Endothelial cell of hepatic sinusoid (primary cell): ENCODE measurements around the gene ARSI.

Experiments used
- in situ Hi-C: cut with HindIII; loops from 2 replicates; pipeline ENCODE4 v1.10.0; 2017; ENCODE audit warnings: low sequenced_read_pairs

The ARSI gene

DNA sequence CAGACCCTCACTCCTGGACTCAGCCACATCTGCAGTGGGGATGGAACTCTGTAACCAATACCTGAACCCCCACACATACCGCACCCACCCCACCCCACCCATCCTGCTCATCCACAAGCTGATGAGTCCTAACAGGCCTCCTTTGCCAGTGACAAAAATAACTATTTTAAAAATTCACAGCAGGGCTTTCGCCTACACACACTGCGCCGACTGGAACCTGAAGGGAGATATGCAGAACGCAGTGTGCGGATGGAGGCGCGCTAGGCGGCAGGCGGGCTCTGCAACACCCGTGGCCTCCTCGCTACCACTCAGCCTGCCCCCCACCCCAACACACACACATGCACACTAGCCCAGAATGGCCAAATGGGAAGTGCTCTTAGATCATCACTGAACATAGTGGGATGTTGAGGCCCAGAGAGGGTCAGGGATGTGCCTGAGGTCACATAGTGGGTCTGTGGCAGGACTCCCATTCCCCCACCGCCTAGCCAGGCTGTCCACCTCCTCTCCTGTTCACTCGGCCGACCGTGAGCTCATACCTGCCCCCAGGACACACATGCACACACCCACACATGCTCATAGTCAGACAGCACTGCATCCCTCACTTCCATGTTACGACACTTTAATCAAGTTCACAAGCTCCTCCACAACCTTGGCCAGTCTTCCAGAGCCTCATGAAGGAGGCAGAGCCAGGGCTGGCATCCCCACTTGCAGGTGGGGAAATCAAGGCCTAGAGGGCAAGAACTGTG is 6.8 kb downstream of the ARSI start:
- in situ Hi-C loops, result no loop called here

DNA sequence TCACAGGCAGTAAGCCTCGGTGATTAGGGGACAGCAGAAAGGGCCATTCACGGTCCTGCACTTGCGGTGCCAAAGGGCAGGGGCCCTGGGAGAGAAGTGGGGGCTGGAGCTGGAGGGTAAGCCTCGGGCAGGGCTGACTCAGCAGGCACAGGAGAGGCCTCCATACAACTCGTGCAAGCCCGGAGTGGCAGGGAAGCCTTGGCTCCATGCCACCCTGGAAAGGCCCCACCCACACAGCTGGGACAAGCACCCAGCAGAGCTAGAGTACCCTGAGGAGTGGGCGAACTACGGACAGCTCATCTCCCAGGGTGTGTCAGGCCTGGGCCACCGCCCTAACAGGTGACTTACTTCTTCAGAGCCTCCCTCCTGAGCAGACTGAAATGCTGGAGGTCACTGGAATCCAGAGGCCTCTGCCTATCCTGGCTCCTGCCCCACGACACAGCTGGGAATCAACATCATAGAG is 7.5 kb downstream of the ARSI start:
- in situ Hi-C loops, result no loop called here

DNA sequence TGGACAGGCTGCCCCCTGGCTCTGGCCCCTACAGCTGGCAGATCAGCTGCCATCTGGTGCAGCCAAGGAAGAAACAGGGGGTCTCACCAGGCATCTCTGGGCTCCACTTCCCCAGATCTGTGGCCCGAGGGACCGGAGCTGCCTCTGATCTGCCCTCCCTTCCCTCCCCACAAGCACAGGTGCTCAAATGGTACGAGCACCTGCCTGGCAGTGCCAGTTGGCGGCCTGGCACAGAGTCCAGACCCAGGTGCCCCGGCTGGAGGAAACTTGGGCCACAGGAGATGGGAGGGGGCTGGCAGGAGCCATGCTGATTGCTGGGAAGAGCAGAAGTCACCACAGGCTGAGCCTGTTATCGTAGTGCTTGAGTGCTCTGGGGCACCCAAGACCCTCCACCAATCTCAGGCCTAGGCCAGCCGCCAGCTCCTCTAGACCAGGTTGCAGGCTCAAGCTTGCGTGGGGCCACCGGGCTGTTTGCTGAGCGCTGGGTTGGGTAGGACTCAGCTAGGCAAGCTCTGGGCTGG is 8.1 kb downstream of the ARSI start:
- in situ Hi-C loops, result no loop called here

DNA sequence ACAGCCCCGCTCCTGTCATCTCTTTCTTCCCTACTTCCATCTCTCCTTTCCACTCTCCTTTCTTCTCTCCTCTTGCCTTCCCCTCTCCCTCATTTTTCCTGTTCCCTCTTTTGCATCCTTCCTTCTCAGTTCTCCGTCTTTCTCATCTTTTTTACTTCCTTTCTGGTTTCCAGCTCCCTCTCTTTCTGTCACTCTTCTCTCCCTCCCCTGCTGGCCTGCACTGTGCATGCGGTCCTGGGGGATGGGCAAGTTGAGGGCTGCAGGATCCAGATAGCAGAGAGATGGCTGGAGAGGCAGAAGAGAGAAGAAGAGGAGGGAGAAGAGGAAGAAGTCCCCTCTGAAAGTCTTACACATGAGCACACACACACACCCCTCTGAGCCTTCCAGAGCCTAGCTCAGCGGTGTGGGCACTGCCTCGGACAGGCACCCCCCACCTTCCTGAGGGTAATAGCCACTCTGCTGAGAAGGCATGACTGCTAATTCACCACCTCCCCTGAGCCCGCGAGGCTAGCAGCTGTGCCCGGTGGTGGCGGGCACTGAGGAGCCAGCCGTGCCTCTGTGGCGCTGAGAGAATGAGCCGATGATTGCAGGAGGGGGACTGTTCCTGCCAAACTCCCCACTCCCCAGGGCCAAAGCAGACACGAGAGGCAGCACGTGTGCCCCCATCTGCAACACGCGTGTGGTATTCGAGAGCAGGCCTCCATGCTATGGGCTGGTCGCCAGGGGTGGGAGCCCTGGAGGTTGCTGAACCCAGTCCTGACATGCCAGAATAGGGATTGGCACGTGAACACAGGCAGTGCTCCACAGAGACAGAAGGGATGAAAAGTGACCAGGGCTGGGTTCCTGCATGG is 9.4 kb downstream of the ARSI start:
- in situ Hi-C loops, result no loop called here

DNA sequence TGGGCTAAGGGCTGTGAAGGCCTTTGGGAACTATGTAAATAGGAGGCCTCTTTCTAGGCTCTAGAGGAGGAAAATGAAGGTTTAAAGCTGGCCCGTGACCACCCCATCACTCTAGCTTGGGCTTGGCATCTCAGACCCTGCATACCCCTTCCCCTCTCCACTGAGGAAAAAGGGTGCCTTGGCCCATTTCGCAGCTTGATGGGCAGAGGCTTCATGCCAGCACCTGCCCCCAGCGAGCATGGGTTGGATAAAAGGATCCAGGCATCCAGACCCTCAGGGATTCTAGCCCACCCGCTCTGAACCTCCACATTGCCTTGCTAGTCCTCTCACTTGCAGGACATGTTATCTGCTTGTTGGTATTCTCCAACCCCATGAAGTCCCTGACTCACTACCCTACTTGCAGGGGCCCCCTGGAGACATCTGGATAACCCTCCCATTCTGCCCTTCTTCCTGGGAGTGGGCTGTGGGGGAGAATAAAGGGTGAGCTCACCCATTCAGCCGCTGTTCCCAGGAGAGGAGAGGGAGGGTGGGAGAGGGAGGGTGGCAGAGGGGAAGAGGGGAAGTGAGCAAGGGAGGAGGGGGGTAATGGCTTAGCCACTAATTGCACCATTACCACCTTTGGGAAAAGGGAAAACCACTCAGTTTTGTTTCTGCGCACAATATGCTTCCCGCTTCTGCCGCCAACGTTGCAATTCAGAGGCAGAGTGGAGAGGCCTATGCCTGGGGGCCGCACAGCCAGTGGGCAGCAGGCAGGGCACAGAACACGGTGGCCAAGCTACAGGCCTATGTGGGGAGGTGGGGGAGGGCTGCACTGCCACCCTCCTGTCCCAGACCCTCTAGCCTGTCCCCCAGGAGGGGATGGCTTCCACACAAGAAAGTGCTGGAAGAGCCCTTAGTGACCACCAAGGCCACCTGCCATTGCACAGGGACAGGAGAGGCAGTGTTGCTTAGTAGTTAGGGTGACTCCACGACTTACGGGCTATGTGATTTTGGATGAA is 11.0 kb downstream of the ARSI start:
- in situ Hi-C loops, result no loop called here

DNA sequence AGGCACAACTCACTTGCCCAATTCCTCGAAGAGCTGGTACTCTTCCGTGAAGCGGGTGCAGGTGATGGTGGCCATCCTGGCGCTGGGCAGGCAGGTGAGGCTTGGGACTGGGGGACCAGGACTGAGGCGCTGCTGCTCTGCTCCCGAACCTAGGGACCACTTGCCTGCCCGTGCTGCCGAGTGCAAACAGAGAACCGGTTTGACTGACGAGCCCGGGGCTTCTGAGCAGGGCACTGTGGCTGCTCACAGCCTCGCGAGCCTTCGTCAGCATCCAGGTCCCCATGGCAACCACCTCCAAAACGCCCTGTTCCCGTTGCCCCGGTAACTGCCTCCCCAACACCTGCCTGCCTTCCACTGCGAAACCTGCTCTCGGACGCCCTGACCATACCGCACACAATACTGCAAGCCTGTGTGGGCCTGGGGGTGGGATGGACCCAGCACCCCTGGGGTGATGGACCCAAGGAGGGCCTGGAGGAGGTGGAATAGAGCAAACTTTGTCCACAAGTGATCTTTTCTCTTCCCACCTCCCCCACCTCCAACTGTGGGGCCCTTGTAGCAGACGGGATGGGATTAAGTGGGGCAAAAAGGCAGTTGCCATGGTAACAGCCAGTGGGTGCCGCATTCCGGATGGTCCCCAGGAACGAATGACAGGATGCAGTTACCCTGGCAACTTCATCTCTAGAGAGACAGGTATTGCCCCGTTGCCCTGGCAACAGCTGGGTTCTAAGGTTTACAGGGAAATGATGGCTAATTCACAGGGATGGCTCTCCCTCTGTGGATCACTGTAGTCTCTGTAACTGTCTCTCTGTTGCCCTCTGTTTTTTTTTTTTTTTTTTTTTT is 12.9 kb downstream of the ARSI start, which contains the start of gene CAMK2A:
Gene CAMK2A, minus strand, starts transcription at position 223 of the 840 bp plus-strand sequence. Its CDS starts 148 bp downstream, at position 75.
- in situ Hi-C loops, result no loop called here

DNA sequence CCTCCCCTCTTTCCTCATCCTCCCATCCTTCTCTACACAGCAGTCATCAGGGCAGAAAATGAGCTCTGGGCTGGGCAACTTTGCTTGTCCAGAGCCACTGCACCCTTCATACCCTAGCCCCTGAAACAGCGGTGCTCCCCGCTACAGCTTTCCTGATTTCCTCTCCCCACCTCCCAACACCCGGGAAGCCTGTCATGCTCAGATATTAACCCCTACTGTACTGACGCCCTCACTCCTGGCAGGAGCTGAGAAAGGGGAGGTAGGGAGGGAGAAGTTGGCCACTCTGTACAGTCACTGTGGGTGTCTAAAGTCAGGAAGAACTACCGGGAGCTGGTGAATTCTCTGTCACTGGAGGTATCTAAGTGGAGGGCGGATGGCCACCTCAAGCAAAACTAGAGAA is 13.9 kb downstream of the ARSI start:
- in situ Hi-C loops, result no loop called here

DNA sequence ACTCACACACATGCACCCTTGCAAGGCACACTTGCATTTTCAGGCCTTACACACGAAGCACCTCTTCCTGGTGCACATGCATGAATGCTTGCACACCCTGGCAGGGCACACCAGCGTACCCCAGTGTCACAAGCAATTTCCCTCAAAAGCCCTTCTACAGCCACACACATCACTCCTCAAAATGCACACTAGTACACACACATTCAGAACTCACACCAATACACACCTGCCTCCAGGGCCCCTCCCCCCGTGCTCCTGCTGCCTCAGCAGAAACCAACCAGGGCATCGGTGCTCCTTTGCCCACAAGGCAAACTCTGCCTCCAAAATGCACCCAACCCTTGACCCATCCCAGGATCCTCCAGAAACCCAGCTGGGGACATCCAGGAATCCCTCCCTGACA is 14.3 kb downstream of the ARSI start:
- in situ Hi-C loops, result no loop called here

DNA sequence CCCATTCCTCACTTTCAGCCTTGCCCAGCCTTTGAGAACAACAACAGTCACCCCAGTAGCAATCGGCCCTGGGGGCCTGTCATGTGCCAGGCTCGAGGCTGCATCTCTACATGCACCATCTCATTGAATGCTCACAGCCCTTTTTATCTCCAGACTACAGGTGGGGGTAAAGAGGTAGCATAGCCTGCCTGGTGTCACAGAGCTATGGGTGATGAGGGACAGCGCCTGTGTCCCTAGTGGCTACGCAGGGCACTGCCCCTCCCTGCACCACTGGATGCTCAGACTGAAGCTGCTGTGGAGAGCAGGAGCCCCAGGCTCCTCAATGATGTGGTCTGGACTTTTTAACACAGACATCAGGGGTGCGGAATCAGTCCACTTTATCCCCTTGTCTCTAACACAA is 15.9 kb downstream of the ARSI start:
- in situ Hi-C loops, result no loop called here

DNA sequence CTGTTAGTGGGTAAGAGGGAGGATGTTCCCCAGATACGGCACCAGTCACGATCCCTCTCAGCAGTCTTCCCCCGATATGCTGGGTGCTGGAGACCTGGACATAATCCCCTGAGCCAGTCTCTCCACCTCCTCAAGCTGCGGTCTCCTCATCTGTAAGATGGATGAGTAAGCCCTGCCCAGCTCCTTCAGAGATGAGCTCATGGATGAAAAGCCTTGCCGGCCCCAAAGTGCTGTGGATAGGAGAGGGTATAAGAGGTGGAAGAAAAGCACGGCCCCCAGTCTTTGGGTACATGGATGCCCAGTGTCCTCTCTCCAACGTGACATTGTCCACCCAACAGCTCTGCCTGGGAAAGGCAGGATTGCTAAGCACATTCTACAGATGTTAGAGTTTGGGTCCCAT is 17.6 kb downstream of the ARSI start:
- in situ Hi-C loops, result no loop called here

DNA sequence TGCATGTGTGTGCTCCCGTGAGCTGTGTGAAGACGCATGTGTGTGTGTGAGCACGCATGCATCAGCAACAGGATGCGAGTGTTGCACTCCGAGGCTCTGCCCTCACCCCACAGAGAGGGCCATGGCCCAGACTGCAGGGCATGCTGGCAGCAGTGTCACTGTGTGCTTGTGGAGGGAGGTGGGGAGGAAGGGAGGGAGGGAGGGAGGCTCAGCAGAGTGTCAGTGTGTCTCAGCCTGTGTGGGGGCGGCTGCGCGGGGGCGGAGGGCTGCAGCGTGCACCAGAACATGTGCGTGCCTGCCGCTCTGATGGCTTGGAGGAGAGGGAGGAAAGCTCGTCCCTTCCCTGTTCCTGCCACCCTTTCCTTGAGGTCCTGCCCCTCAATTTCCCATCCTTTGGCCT is 18.4 kb downstream of the ARSI start:
- in situ Hi-C loops, result no loop called here

DNA sequence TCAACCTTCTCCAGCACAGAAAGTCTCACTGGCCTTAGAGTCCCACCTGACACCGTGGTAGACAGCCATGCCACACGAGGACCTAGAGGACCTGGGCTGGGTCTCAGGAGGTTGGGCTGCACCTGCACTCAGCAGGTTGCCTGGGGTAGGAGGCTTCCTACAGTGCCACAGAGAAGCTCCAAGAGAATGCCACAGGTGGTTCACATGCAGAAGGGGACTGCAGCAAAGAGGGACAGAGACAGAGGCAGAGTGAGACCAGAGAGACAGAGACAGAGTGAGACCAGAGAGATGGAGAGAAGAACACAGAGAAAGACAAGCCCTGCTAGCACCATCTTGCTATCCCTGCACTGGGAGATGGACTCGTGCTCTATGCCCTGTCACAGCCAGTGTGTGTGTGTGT is 18.8 kb downstream of the ARSI start:
- in situ Hi-C loops, result no loop called here

DNA sequence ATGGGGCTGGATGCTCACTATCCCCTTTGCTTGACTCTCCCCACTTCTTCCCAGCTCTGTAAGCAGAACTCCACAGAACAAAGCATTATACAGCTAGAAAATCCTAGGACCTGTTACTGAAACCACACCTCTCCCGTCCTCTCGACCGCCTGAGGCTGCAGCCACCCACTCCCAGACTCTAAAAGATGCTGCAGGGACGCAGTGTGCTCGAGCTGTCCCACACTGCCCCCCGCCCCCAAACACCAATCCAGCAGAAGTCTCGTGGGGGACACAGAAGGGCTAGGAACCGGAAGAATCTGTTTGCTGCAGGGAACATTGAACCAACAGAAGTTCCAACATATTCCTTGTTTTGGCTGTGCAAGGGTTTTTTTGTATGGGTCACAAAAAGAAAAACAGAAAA is 20.7 kb downstream of the ARSI start:
- in situ Hi-C loops, result no loop called here

DNA sequence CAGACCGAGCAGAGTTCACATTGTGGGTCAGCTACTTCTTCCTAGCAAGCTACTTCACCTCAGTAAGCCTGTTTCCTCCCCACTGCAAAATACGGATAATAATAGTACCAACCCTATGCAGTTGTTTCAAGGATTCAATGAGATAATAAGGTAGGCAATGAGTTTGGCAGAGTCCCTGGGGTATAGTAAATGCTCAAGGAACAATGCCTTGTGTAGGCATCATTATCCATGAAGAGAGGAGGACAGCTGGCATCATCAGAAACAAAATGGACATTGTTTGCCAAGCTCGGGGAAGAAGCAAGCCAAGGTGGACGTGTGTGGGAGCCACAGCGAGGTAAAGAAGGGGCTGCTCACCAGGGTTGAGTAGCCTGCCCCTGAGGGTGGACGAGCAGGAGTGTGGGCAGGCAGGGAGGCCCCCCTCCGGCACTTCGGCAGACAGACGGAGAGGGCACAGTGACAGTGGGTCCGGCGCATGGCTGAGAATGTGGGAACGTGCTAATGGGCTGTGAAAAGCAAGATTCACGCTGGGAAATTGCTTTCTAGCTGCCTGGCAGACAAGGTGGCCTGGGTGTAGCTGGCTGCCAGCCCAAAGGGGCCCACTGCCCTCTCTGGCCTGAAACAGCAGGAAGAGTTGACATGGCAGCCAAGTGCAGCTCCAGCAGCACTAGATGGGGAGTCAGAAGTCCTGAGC is 23.2 kb downstream of the ARSI start:
- in situ Hi-C loops, result no loop called here

DNA sequence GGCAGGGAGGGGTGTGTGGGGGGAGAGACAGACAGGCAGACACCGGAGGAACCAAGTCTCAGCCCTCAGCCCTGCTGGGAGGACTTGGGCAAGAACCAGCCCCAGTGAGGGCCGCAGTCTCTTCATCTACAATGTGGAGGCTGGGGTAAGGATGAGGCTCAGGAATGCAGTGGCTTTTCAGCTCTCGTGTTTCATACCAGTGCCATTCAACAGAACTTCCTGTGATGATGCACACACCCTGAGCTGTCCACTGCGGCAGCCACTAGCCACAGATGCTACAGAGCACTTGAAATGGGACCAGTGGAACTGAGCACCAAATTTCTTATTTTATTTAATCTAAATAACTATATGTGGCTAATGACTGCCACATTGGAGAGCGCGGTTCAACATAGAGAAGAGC is 23.8 kb downstream of the ARSI start:
- in situ Hi-C loops, result no loop called here

DNA sequence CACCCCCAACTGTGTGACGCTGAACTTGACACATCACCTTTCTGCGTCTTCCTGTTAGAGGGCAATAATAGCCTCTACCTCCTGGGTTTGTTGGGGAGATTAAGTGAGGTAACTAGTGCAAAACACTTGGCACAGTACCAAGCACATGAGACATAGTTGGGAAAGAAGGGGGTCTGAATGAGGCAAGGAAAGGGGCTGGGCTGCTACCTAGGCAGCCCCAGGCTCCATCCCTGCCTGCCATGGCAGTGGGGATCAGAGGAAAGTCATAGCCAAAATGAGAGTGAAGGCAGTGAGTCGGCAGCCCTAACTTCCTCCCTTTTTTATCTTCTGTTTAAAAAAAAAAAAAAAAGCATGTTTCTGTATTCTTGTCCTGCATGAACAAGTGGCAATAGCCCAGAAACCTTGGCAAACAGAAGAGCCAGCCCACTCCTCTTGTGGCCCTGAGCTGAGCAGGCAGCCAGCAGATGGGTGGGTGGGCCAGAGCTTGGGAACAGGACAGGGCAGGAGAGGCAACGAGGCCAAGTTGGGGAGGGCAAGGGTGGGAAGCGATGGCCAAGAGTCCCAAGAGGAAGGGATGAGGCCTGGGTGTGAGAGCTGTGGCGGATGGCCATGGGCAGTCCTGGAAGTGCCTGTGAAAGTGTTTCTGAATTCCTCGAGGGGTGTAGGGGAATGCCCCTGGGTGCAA is 24.5 kb downstream of the ARSI start:
- in situ Hi-C loops, result no loop called here

DNA sequence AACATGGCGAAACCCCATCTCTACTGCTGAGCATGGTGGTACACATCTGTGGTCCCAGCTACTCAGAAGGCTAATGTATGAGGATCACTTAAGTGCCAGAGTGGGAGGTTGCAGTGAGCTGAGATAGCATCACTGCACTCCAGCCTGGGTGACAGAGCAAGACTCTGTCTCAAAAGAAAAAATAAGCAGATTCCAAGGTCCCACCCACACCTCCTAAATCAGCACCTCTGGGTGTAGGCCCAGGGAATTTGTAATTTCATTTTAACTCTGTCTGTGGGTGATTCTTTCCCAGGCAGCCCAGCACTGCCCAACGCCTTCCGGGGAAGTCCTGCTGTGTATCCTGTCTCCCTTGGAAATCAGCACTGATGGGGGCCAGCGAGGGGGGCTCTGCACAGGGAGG is 25.7 kb downstream of the ARSI start:
- in situ Hi-C loops, result no loop called here

DNA sequence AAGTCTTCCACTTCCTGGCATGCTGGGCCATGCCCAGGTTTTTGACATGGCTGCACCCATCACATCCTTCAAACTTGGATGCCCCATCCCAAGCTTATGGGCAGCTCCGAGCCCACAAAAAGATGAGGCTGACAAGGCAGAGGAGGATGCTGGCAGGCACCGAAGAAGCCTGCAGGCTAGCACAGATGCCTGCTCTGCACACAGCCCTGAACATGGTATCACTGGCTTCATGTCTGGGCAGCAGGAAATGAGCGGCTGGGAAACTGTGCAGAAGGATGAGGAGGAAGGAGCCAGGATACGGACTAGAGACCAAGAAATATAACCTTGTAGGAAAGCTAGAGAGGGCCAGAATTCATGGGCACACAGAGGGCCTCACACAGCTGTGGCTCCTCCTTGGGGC is 27.9 kb downstream of the ARSI start:
- in situ Hi-C loops, result loop anchor here (5.0 kb wide), 4 partner anchors 43 to 253 kb away; partner anchors contain the start of gene SLC6A7
